Measurements from ENCODE around the gene GALNT14.
"Not testable (repeated sequence)": the region's sequence is repeated elsewhere in the genome, so short reads cannot be mapped to it uniquely, and the experiment has no call there.

GALNT14 gene

GRCh38 chr2:30933496-30933895 lies 204.7 kb downstream of the GALNT14 start:
- DNase-seq, result no peak

- DNase-seq, result no peak
Measured at GRCh38 chr2:30932870-30933269, 205.4 kb downstream of the GALNT14 start.

GRCh38 chr2:30931841-30932407 lies 206.3 kb downstream of the GALNT14 start:
- DNase-seq, result no peak

DNA sequence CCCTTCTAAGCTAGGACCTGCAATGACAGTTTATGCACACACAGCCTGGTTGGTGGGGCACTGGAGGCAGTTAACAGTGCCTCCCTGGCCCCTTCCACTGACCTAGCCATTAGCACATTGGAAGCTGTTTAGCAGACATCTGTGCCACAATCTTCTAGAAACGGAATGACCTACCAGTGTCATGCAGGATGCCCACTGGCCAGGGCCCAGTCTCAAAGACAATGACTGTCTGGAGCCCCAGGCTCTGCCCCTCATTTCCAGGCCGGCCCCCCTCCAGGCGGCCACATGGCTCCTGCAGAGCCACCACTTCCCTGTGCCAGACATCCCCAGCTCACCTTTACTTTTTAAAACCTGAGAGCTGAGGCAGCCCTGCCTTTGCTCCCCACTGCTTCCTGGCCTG lies 207.5 kb downstream of the GALNT14 start:
- DNase-seq, result no peak

DNA sequence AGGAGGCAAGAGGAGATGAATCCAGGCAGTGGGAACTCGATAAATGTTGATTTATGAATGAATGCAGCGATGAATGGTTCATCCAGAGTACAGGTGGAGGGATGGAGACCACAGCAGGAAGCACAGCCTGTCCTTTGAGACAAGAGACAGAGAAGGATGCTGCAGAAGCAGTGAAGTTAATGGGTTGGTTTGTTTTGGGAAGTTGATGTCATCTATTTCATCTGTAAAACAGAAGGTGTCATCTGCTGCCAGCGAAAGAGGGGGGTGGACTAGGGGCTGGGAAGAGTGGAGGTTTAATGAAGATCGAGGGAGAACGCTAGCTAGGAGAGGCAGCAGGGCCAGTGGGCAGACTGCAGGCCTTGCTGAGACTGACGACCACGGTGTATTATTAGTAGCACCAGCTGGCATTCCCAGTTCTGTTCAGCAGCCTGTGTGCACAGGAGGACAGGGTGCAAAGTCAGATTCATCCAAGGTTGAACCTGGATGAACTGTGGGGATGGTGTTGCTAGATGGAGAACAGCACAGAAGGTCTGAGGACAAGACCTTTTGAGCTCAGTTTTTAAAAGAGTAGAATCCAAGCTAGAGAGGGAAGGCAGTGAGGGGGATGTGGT lies 210.7 kb downstream of the GALNT14 start:
- no peak for DNase-seq

- no peak for DNase-seq
Measured at GRCh38 chr2:30926606-30927005, 211.6 kb downstream of the GALNT14 start.

GRCh38 chr2:30923623-30924022 lies 214.6 kb downstream of the GALNT14 start:
- no peak for DNase-seq

DNA sequence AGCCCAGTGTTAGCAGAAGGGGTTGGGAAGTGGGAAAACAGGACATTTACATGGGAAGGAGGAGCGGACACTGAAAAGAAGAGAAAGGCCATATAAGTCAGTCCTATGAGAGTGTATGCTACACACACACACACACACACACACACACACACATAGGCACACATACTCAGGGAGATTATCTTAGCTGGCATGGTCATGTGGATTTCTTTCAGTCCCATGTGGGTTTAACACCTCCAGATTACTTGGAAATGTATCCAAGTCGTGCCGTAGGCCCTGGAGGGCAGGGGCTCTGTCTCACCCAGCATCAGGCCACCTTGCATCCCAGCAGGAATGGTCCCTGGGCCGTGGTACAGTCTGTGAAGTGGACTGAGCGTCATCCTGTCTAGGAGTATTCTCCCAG lies 217.7 kb downstream of the GALNT14 start:
- no peak for DNase-seq

DNA sequence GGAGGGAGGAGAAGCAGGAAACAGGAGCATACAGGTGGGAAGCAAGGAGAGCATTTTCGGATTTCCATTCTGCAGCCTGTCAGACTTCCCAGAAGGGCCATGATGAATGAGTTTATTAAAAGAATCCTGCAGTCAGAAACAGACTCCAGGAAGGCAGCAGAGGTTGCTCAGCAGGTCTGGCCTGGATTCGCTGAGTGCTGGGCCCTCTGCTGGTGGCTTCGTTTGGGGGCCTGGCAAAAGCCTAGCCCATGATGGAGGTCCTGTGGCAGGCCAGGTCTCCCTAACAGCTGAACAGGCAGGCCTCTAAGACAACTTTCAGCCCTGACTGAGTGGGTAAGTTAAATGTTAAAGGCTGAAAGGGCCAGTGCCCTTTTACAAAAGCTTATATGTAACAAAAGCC lies 222.8 kb downstream of the GALNT14 start:
- no peak for DNase-seq

- DNase-seq, result no peak
Measured at GRCh38 chr2:30914456-30914855, 223.8 kb downstream of the GALNT14 start.

GRCh38 chr2:30912056-30912455 lies 226.2 kb downstream of the GALNT14 start:
- DNase-seq, result no peak

GRCh38 chr2:30911327-30911726 lies 226.9 kb downstream of the GALNT14 start:
- no peak for DNase-seq

DNA sequence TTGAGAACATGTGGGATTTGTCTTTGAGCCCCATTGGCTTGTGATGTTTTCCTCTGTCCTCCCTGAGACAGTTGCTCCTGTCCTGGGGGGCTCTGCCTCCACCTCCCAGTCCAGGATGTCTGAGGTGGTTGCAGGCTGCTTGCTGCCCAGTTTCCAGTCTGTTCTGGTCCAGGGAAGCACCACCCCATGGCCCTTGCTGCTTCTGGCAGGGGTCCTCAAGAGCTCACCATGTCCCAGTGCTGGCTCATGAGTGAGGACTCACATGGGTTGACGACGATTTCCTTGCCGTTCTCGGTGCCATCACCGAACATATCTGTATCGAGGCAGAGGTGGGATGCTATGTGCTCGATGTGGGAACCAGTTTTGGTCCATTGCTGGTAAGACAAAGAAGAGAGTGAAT lies 227.6 kb downstream of the GALNT14 start:
- DNase-seq, result no peak

GRCh38 chr2:30904437-30904836 lies 233.8 kb downstream of the GALNT14 start:
- not testable (repeated sequence) for DNase-seq

- DNase-seq, result no peak
Measured at GRCh38 chr2:30903326-30903725, 234.9 kb downstream of the GALNT14 start.

DNA sequence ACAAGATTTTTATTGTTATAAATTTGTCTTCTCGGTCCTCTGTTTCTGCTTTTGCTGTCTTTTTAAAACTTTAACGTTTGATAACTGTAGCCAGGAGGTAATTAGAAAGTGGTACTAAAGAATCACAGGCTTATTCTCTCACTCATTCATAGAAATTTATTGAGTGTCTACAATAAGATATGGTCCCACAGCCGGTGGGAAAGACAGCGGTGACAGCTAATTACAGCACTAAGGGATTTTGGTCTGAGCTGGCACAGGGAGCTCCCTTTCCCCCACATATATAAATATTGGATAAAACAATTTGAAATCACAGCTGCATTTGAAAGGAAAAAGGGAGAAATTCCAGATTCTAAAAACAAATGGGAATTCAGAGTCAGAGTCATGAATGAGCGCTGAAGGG lies 237.9 kb downstream of the GALNT14 start:
- no peak for DNase-seq

DNA sequence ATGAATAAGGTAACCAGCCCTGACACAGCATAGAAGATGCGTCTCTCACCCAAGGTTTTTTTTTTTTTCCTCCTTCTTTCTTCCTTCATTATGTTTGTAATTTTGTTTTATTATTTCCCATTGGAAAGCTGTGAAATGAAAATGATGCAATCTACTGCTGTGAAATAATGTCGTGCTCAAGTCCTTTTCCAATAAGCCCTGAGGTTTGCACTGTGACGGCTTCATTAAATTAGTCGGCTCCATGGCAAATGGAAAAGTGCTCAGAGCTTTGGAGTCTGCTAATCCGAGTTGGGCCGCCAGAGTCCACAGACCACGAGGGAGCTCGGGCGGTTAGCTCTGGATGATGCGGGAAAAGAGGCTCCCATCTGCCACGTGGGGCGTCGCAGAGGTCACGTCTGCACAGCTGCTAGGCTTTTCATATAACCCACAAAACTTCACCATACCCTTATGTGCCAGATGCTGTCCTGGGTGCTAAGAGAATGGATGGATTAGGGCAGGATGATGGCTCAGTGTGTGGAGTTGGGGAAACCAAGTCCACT lies 238.7 kb downstream of the GALNT14 start:
- no peak for DNase-seq

DNA sequence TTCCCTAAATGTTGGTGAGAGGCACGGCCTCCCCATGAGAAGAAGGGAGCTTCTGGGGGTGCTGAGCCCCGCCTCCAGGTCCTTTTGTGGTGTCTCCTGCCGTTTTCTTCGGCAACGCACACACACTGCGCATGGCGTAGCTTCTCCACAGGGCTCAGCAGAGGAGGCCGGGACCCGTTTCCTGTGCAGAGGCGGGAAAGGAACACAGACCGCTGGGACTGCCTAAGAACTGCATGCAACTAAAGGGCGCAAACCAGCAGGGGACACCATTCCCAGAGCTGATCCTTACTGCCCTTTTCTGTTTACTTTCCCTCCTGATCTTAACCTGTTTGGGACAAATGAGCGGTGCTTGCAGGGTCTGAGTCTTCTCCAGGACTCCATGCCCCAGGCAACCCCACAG lies 240.7 kb downstream of the GALNT14 start:
- no peak for DNase-seq

DNA sequence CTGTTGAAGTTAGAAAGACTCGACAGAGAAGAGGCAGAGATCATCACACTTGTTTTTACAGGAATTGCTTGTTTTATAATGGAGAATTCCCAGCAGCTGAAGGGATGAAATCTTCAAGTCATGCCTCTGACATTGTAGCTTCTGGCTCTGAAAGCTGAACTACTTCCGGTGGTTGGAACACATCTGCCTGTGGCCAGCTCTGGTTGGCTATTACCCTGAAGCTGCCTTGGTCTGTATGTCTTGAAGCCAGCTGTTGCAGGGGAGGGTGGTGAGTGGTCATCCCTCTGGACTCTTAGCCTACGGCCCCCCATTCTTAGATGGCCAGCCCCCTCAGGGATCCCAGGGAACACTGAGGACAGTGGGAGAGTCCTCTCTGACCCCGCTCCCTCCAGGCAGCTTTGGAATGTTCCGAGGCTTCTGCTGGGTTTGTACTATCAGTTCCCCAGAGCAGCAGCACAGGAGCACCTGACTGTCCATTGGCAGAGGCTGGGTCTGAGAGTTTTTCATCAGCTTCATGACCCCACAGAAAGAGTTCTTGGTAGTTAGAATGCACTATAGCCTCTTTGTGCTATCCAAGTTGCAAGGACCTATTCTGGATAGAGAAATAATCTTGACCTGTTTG lies 243.6 kb downstream of the GALNT14 start:
- no peak for DNase-seq

DNA sequence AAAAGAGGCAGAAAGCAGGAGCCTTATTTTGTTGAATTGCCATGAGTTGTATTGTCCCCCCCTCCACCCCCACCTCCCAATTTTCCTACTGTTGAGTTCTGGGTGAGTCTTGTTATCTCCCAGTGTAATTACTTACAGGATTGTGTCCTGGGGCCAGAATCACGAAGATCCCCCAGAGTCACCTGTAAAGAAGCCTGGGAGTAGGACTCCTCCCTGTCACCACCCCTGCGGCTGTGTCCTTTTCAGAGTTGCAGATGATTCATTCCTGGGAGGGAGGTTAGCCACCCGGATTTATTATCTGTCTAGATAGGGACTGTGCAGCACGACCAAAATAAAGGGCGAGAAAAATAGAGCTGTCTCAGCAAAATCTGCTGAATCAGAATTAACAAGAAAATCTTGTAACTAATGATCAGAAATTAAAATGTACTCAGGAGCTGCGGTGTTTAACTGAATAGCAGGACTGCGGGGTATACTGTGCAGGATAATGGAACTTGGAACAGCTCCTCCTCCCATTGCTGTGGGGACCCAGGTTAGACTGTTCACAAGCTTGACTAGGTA lies 249.3 kb downstream of the GALNT14 start:
- DNase-seq, result no peak

GRCh38 chr2:30886080-30886479 lies 252.2 kb downstream of the GALNT14 start:
- no peak for DNase-seq

DNA sequence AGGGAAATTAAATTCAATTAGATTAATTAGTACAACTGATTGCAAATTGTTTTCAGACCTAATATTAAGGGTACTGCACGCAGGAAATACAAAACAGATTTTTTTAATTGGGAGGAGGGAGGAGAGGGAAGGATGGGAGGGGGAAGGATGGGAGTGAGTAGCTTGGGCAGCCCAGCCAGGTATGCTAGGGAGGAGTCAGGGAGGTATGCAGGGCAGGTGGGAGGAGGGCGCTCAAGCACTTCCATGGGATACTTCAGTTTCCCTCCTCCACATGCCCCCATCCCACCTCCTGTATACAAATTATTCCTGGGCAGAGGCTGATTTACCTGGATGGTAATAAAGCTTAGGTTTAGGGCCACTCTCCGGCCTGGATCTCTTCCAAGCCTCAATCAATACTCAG lies 254.4 kb downstream of the GALNT14 start:
- no peak for DNase-seq

GRCh38 chr2:30883184-30883583 lies 255.1 kb downstream of the GALNT14 start:
- DNase-seq, result no peak

DNA sequence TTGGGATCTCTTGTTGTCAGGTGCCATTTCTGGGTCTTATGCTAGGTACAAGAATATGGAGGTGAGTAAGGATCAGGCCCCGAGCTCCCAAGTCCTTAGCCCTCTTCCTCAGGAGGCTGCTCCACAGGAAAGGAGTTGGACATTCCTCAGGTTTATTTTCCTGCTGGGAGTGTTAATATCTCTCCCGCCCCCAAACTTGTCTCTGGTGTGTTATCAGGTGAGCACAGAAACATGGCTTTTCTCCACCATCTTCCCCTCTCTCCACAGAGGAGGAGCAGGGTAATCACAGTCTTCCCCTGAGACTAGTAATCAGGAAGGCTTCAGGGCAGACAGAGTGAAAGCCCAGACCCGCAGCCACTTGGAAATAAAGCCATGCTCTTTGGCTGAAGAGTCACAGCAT lies 257.7 kb downstream of the GALNT14 start:
- no peak for DNase-seq

All from NCI-H446 treated with DMSO at 0.1 percent for 48 hours (cell line).